ENCODE measurements around the gene MYG1. TPM values are rescaled to one million over a fixed set of nuclear protein-coding genes. Genes with fewer than 3 reads are reported as not detected.
A peak's percentile ranks its signal among the peaks of the same experiment; 100 is the strongest.

Gene MYG1
- total and polyA plus RNA-seq, 10 donors = 31.1 to 79.2 (median 37.5) TPM

- Histone ChIP-seq H3K4me1 (peaks cover 4 to 27% (median 20%) of the 10 kb centered on the region in 6 donors), H3K27ac (peak overlapping the region; percentile 40 to 87 (median 80)), H3K36me3 (no peaks in the 10 kb centered on the region), H3K9me3 (no peaks in the 10 kb centered on the region), H3K4me3 (peak overlapping the region in 3 of 8 donors; percentile 56 to 86 (median 58)), H3K27me3 (replicated peaks in 1 of 7) (no peaks in the 10 kb centered on the region)
- WGBS, 5 donors = 25 to 44% (median 37%) methylated on average over 9 to 10 of the region's 10 CpGs
- no peak for DNase-seq
- TF ChIP-seq CTCF (IDR thresholded peaks at IDR 0.05 in 8 of 11, conservative IDR thresholded peaks at IDR 0.05 in 3 of 11) (peak in 2 of 11 experiments; percentile 26 to 42), POLR2AphosphoS5 (IDR thresholded peaks at IDR 0.05) (peak in 2 of 3 donors; percentile 38 to 48), POLR2A (IDR thresholded peaks at IDR 0.05) (no peak)
- intact Hi-C loops (cut with DNase I; ENCODE audit: low total_unique reads) = no loop called here
These were observed 46.1 kb downstream of the MYG1 start for GRCh38 chr12:53345486-53346188.

- intact Hi-C loops (cut with DNase I; ENCODE audit: low total_unique reads) = no loop called here
- H3K4me1 ChIP-seq = peaks cover 4 to 27% (median 20%) of the 10 kb centered on the region in 6 donors
- DNase-seq = no peak
- no peaks in the 10 kb centered on the region for H3K9me3 ChIP-seq
- no peaks in the 10 kb centered on the region for H3K27me3 ChIP-seq (replicated peaks in 1 of 7)
- no peaks in the 10 kb centered on the region for H3K36me3 ChIP-seq
- TF ChIP-seq CTCF (IDR thresholded peaks at IDR 0.05 in 8 of 11, conservative IDR thresholded peaks at IDR 0.05 in 3 of 11) = no peak
- WGBS, 5 donors = 62 to 93% (median 79%) methylated on average over 1 of the region's 1 CpG
- no peak overlapping the region for H3K4me3 ChIP-seq
- peak overlapping the region in 6 of 8 donors; percentile 21 to 87 (median 82) for H3K27ac ChIP-seq
These were observed 47.0 kb downstream of the MYG1 start for GRCh38 chr12:53346491-53346890.

- TF ChIP-seq POLR2A (IDR thresholded peaks at IDR 0.05) (no peak), POLR2AphosphoS5 (IDR thresholded peaks at IDR 0.05) (no peak), CTCF (IDR thresholded peaks at IDR 0.05 in 8 of 11, conservative IDR thresholded peaks at IDR 0.05 in 3 of 11) (no peak)
- no peak overlapping the region for H3K4me3 ChIP-seq
- H3K27me3 ChIP-seq (replicated peaks in 1 of 7) = no peaks in the 10 kb centered on the region
- H3K27ac ChIP-seq = no peak overlapping the region
- no peaks in the 10 kb centered on the region for H3K36me3 ChIP-seq
- intact Hi-C loops (cut with DNase I; ENCODE audit: low total_unique reads) = no loop called here
- WGBS, 5 donors = 89 to 98% (median 92%) methylated on average over 4 of the region's 4 CpGs
- DNase-seq = no peak
- H3K4me1 ChIP-seq = peaks cover 6 to 34% (median 27%) of the 10 kb centered on the region in 6 donors
- H3K9me3 ChIP-seq = no peaks in the 10 kb centered on the region
These were observed 48.4 kb downstream of the MYG1 start for GRCh38 chr12:53347905-53348304.

Measured in spleen (tissue), 11 donors.